WTC11 (cell line): Measurements from ENCODE around the gene PRXL2B. TPM values are rescaled to one million over a fixed set of nuclear protein-coding genes. Genes with fewer than 3 reads are reported as not detected.

ENCODE experiments used
- ATAC-seq: fragments of 200-7000 bp; cut with Tn5 transposase; 2 replicates; pipeline ENCODE4 v1.10.0; 2021; ENCODE audit warnings: mild to moderate bottlenecking, moderate library complexity
- CTCF ChIA-PET: fragments of 300-600 bp; sonication (Branson Sonifier 250); formaldehyde crosslinking; loops from one replicate; lab custom pipeline; 2021; ENCODE audit warnings: antibody characterized with exemption; lab: Charles Lee
- POLR2A ChIA-PET: fragments of 350-600 bp; sonication (Branson Sonifier 250); formaldehyde crosslinking; loops from one replicate; lab custom pipeline; 2021; ENCODE audit warnings: antibody characterized with exemption; lab: Charles Lee
- DNase-seq: peaks from one replicate; pipeline ENCODE4 v3.0.0; 2021; ENCODE audit warnings: low spot score
- H3K27ac Mint-ChIP-seq: 2 replicates; pipeline ENCODE4 v1.8.0; 2021; ENCODE audit warnings: mixed read lengths
- H3K27me3 Mint-ChIP-seq: 2 replicates; pipeline ENCODE4 v1.8.0; 2021; ENCODE audit warnings: low read depth, mild to moderate bottlenecking, moderate library complexity, mixed read lengths
- H3K36me3 Mint-ChIP-seq: 2 replicates; pipeline ENCODE4 v1.8.0; 2021; ENCODE audit warnings: mixed read lengths
- H3K4me1 Mint-ChIP-seq: 2 replicates; pipeline ENCODE4 v1.8.0; 2022; ENCODE audit warnings: mixed read lengths
- H3K4me3 Mint-ChIP-seq: 2 replicates; pipeline ENCODE4 v1.8.0; 2021; ENCODE audit warnings: mild to moderate bottlenecking, moderate library complexity, mixed read lengths
- H3K9me3 Mint-ChIP-seq: 2 replicates; pipeline ENCODE4 v1.8.0; 2021; ENCODE audit warnings: mixed read lengths
- AR ChIP-seq: fragments of 250-450 bp; sonication (Bioruptor Pico); IDR thresholded peaks from 2 replicates; pipeline ENCODE4 v1.9.0; 2021; ENCODE audit warnings: mild to moderate bottlenecking
- ARID4B ChIP-seq: sonication (generic); formaldehyde crosslinking; IDR thresholded peaks from 2 replicates; pipeline ENCODE4 v1.8.0; 2023; ENCODE audit warnings: missing genetic modification reagents, mild to moderate bottlenecking, borderline replicate concordance
- ATF3 ChIP-seq: sonication (generic); formaldehyde crosslinking; conservative IDR thresholded peaks from 2 replicates; pipeline ENCODE4 v1.8.1; 2022; ENCODE audit warnings: mild to moderate bottlenecking, missing genetic modification reagents
- CBFB ChIP-seq: sonication (generic); formaldehyde crosslinking; IDR thresholded peaks from 2 replicates; pipeline ENCODE4 v1.8.1; 2022; ENCODE audit warnings: mild to moderate bottlenecking, low read depth, missing genetic modification reagents
- CTCF ChIP-seq: fragments of 200-600 bp; IDR thresholded peaks from 2 replicates; pipeline ENCODE4 v1.8.0; 2022; ENCODE audit warnings: antibody characterized with exemption
- ELF4 ChIP-seq: sonication (generic); formaldehyde crosslinking; IDR thresholded peaks from 2 replicates; pipeline ENCODE4 v1.8.1; 2022; ENCODE audit warnings: low read depth, mild to moderate bottlenecking, moderate library complexity, missing genetic modification reagents
- FOXP1 ChIP-seq: sonication (generic); formaldehyde crosslinking; IDR thresholded peaks from 2 replicates; pipeline ENCODE4 v1.8.0; 2022; ENCODE audit warnings: missing genetic modification reagents, mild to moderate bottlenecking, moderate library complexity, borderline replicate concordance
- GABPB1 ChIP-seq: sonication (generic); formaldehyde crosslinking; IDR thresholded peaks from 2 replicates; pipeline ENCODE4 v1.8.1; 2023; ENCODE audit warnings: mild to moderate bottlenecking, missing genetic modification reagents
- IRF1 ChIP-seq: sonication (generic); formaldehyde crosslinking; IDR thresholded peaks from 2 replicates; pipeline ENCODE4 v1.8.0; 2023; ENCODE audit warnings: missing genetic modification reagents
- MXD4 ChIP-seq: fragments of 250-450 bp; sonication (Bioruptor Pico); IDR thresholded peaks from 2 replicates; pipeline ENCODE4 v1.8.0; 2021; ENCODE audit warnings: mild to moderate bottlenecking, moderate library complexity, borderline replicate concordance
- NFE2L1 ChIP-seq: sonication (generic); formaldehyde crosslinking; IDR thresholded peaks from 2 replicates; pipeline ENCODE4 v1.8.1; 2023; ENCODE audit warnings: missing genetic modification reagents
- PRRX2 ChIP-seq: fragments of 250-450 bp; sonication (Bioruptor Pico); IDR thresholded peaks from 2 replicates; pipeline ENCODE4 v1.8.0; 2021; ENCODE audit warnings: mild to moderate bottlenecking
- RELA ChIP-seq: sonication (generic); formaldehyde crosslinking; IDR thresholded peaks from 2 replicates; pipeline ENCODE4 v1.8.1; 2022; ENCODE audit warnings: missing genetic modification reagents, mild to moderate bottlenecking, borderline replicate concordance
- USF2 ChIP-seq: sonication (generic); formaldehyde crosslinking; IDR thresholded peaks from 2 replicates; pipeline ENCODE4 v1.8.1; 2023; ENCODE audit warnings: mild to moderate bottlenecking, missing genetic modification reagents, moderate library complexity
- ZBTB21 ChIP-seq: sonication (generic); formaldehyde crosslinking; IDR thresholded peaks from 2 replicates; pipeline ENCODE4 v1.8.1; 2023; ENCODE audit warnings: mild to moderate bottlenecking, missing genetic modification reagents, borderline replicate concordance
- ZNF138 ChIP-seq: sonication (generic); formaldehyde crosslinking; conservative IDR thresholded peaks from 2 replicates; pipeline ENCODE4 v1.8.1; 2022; ENCODE audit warnings: mild to moderate bottlenecking, moderate library complexity, missing genetic modification reagents
- ZNF232 ChIP-seq: sonication (generic); formaldehyde crosslinking; IDR thresholded peaks from 2 replicates; pipeline ENCODE4 v1.8.0; 2022; ENCODE audit warnings: mild to moderate bottlenecking, missing genetic modification reagents
- ZNF263 ChIP-seq: sonication (generic); formaldehyde crosslinking; IDR thresholded peaks from 2 replicates; pipeline ENCODE4 v1.8.1; 2022; ENCODE audit warnings: low read depth, mild to moderate bottlenecking, moderate library complexity, missing genetic modification reagents
- ZNF317 ChIP-seq: sonication (generic); formaldehyde crosslinking; IDR thresholded peaks from 2 replicates; pipeline ENCODE4 v1.8.1; 2023; ENCODE audit warnings: low read depth, mild to moderate bottlenecking, moderate library complexity, missing genetic modification reagents, borderline replicate concordance
- ZNF425 ChIP-seq: fragments of 250-450 bp; sonication (Bioruptor Pico); conservative IDR thresholded peaks from 2 replicates; pipeline ENCODE4 v1.9.0; 2021; ENCODE audit warnings: mild to moderate bottlenecking
- total RNA-seq: library from RNA; stranded (reverse); gene quantifications from 3 replicates; pipeline ENCODE4 v1.2.3, GENCODE V29; 2021

PRXL2B gene
- total RNA-seq, 1 experiment from 2014 or later, result 50.3 TPM

GRCh38 chr1:2582391-2582790 lies 4.2 kb upstream of the PRXL2B start:
- no peak for DNase-seq
- Mint-ChIP-seq H3K4me1 (peaks cover 24% of the 10 kb centered on the region), H3K36me3 (no peaks in the 10 kb centered on the region), H3K4me3 (no peak overlapping the region), H3K27me3 (no peaks in the 10 kb centered on the region; the same call in 1 of the 2 replicates), H3K9me3 (no peaks in the 10 kb centered on the region), H3K27ac (no peak overlapping the region)
- ChIA-PET POLR2A (no interaction called here), CTCF (no interaction called here)
- no peak for TF ChIP-seq ATF3
- TF ChIP-seq IRF1 (CRISPR knock-in tag), result no peak
- TF ChIP-seq CBFB (CRISPR knock-in tag), result no peak
- no peak for TF ChIP-seq ZNF425 (CRISPR knock-in tag)
- no peak for TF ChIP-seq ZNF263 (CRISPR knock-in tag)
- TF ChIP-seq ZNF317, result no peak
- no peak for TF ChIP-seq MXD4 (CRISPR knock-in tag)
- no peak for TF ChIP-seq ELF4 (CRISPR knock-in tag)
- no peak for TF ChIP-seq PRRX2 (CRISPR knock-in tag)
- no peak for TF ChIP-seq ZNF232
- TF ChIP-seq ZBTB21, result no peak
- no peak for TF ChIP-seq CTCF
- TF ChIP-seq FOXP1 (CRISPR knock-in tag), result no peak
- TF ChIP-seq USF2 (CRISPR knock-in tag), result no peak
- no peak for TF ChIP-seq ARID4B (CRISPR knock-in tag)
- TF ChIP-seq RELA (CRISPR knock-in tag), result no peak
- no peak for TF ChIP-seq GABPB1 (CRISPR knock-in tag)
- no peak for TF ChIP-seq AR
- no peak for TF ChIP-seq ZNF138 (CRISPR knock-in tag)
- no peak for TF ChIP-seq NFE2L1 (CRISPR knock-in tag)
- no peak for ATAC-seq
